Testis (tissue), 5 donors: ENCODE measurements around the gene LONP1. TPM values are rescaled to one million over a fixed set of nuclear protein-coding genes. Genes with fewer than 3 reads are reported as not detected.

Source experiments
- DNase-seq: peaks from one replicate; pipeline ENCODE4 v3.0.0-alpha.2; 2019
- H3K27ac ChIP-seq, 2 donors: fragments of 200-600 bp; sonication (generic); one replicate each; pipeline ENCODE4 v1.5.1; 2019
- H3K27me3 ChIP-seq: fragments of 200-600 bp; sonication (generic); one replicate; pipeline ENCODE4 v1.5.1; 2019
- H3K36me3 ChIP-seq: fragments of 200-600 bp; sonication (generic); one replicate; pipeline ENCODE4 v1.5.1; 2017; ENCODE audit warnings: low read depth; ENCODE audit errors: missing control alignments
- H3K4me1 ChIP-seq: fragments of 200-600 bp; sonication (generic); one replicate; pipeline ENCODE4 v1.5.1; 2019
- H3K4me3 ChIP-seq, 2 donors: fragments of 200-600 bp; sonication (generic); one replicate each; pipeline ENCODE4 v1.5.1; 2017 to 2019
- H3K9me3 ChIP-seq: fragments of 200-600 bp; sonication (generic); one replicate; pipeline ENCODE4 v1.5.1; 2017
- POLR2A ChIP-seq: fragments of 450-650 bp; IDR thresholded peaks from one replicate; pipeline ENCODE4 v1.6.1; 2017; ENCODE audit warnings: antibody characterized with exemption, mild to moderate bottlenecking, moderate library complexity
- WGBS, 2 donors: methylation state at CpG; one replicate each; pipeline ENCODE4 v1.1.5; 2018; 5-methylcytosine and 5-hydroxymethylcytosine counted together
- intact Hi-C: fragments of 100-400 bp; cut with DNase I; formaldehyde crosslinking; loops from one replicate; pipeline ENCODE4 v1.15.1; 2023; ENCODE audit warnings: low total_unique reads
- long read RNA-seq, 2 donors: transcript quantifications; one replicate each; lab custom pipeline, GENCODE V29; 2026
- polyA plus RNA-seq: library from polyadenylated mRNA; stranded (reverse); fragments of 350-450 nt; fragmentation: Illumina TruSeq; extraction: RNeasy Lipid Tissue Mini Kit (QIAGEN cat#74804); gene quantifications from one replicate; pipeline ENCODE4 v1.2.3, GENCODE V29; 2014; ENCODE audit warnings: low read depth, low replicate concordance; ENCODE audit not compliant: insufficient read depth
- total RNA-seq, 2 donors: library from RNA; depleted of rRNA; stranded (reverse); fragments of >200 nt; gene quantifications; one replicate each; pipeline ENCODE4 v1.2.3, GENCODE V29; 2016
- TF ChIP-seq, protein P1 (sequence below), 3 experiments: fragments of 450-650 bp in 2 of 3; fragments of 200-600 bp in 1 of 3; sonication (generic) in 1 of 3; IDR thresholded peaks; one replicate each; pipeline ENCODE4 v1.5.1; 2016 to 2019; ENCODE audit warnings: antibody characterized with exemption in 3 of 3, mild to moderate bottlenecking in 2 of 3, moderate library complexity in 1 of 3

LONP1 gene, protein sequence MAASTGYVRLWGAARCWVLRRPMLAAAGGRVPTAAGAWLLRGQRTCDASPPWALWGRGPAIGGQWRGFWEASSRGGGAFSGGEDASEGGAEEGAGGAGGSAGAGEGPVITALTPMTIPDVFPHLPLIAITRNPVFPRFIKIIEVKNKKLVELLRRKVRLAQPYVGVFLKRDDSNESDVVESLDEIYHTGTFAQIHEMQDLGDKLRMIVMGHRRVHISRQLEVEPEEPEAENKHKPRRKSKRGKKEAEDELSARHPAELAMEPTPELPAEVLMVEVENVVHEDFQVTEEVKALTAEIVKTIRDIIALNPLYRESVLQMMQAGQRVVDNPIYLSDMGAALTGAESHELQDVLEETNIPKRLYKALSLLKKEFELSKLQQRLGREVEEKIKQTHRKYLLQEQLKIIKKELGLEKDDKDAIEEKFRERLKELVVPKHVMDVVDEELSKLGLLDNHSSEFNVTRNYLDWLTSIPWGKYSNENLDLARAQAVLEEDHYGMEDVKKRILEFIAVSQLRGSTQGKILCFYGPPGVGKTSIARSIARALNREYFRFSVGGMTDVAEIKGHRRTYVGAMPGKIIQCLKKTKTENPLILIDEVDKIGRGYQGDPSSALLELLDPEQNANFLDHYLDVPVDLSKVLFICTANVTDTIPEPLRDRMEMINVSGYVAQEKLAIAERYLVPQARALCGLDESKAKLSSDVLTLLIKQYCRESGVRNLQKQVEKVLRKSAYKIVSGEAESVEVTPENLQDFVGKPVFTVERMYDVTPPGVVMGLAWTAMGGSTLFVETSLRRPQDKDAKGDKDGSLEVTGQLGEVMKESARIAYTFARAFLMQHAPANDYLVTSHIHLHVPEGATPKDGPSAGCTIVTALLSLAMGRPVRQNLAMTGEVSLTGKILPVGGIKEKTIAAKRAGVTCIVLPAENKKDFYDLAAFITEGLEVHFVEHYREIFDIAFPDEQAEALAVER
- total RNA-seq (100 to 1,000 TPM; 100 to 133 TPM), polyA plus RNA-seq (48.1 TPM)
- long read RNA-seq, donor 1, transcript LONP1-201 (18 exons, 3,236 nt), result major isoform, 20 of 43 reads
- long read RNA-seq, donor 1, partial matches to known transcripts, result 23 of 43 reads
- long read RNA-seq, donor 1, other reads (novel, unspliced or antisense), result 0 of 43 reads
- long read RNA-seq, donor 2, transcript LONP1-201 (18 exons, 3,236 nt), result major isoform, 13 of 24 reads
- long read RNA-seq, donor 2, partial matches to known transcripts, result 11 of 24 reads
- long read RNA-seq, donor 2, other reads (novel, unspliced or antisense), result 0 of 24 reads

DNA sequence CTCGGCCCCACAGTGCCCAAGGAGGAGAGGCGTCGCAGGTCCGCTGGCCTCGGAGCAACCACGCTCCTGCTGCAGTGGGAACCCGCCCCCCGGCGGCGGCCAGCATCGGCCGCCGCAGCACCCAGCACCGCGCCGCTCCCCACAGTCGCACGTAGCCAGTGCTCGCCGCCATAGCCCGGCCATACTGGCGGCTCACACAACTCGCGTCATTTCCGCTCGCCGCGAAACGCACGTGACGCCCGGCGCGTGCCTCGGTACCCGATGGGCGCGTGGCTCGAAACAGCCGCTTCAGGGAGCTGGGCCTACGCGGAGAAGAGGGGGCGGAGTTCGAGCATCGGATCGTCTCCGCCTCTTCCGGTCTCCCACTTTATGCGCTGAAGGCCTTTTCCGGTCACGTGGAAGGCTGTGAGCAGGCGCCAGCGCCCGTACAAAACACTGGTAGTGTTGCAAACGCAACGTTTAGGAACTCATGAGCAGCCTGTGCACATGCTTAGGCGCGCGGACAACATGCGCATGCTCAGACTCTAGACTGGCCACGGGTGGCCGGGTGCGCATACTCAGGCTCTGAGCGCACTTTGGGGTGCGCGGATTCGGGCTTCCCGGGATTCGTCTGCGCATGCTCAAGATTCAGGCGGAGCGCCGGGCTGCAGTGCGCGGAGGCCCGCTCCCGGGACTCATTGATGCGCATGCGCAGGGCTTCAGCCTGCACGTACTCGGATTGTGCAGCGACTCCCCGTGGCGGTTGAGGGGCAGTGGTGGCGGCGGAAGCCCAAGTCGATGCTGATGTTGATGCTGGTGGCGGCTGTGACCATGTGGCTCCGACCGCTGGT, at the start of gene LONP1, which contains the start of gene CATSPERD:
Gene LONP1 (minus strand): TSS at position 186 of the 830 bp plus-strand sequence. CDS start 14 bp downstream, at position 172.
Gene CATSPERD (plus strand): TSS at position 677 of the 830 bp plus-strand sequence. CDS start 101 bp downstream, at position 778.
- no peak for TF ChIP-seq POLR2A
- TF ChIP-seq, protein P1, sequence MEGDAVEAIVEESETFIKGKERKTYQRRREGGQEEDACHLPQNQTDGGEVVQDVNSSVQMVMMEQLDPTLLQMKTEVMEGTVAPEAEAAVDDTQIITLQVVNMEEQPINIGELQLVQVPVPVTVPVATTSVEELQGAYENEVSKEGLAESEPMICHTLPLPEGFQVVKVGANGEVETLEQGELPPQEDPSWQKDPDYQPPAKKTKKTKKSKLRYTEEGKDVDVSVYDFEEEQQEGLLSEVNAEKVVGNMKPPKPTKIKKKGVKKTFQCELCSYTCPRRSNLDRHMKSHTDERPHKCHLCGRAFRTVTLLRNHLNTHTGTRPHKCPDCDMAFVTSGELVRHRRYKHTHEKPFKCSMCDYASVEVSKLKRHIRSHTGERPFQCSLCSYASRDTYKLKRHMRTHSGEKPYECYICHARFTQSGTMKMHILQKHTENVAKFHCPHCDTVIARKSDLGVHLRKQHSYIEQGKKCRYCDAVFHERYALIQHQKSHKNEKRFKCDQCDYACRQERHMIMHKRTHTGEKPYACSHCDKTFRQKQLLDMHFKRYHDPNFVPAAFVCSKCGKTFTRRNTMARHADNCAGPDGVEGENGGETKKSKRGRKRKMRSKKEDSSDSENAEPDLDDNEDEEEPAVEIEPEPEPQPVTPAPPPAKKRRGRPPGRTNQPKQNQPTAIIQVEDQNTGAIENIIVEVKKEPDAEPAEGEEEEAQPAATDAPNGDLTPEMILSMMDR (IDR thresholded peaks at IDR 0.05), result peak; percentile 91 to 99 (median 95)
- peak; percentile 99 for DNase-seq
- peaks cover 18% of the 10 kb centered on the region for H3K4me1 ChIP-seq
- peak within 1 kb of the TSS; percentile 97 to 99 for H3K4me3 ChIP-seq
- H3K36me3 ChIP-seq, result no peaks in the 10 kb centered on the region
- intact Hi-C loops, result no loop called here
- no peaks in the 10 kb centered on the region for H3K9me3 ChIP-seq
- no peaks in the 10 kb centered on the region for H3K27me3 ChIP-seq
- peak within 1 kb of the TSS; percentile 93 to 94 for H3K27ac ChIP-seq
- 0 to 1% methylated on average over 29 to 46 of the region's 90 CpGs for WGBS, 2 donors

DNA sequence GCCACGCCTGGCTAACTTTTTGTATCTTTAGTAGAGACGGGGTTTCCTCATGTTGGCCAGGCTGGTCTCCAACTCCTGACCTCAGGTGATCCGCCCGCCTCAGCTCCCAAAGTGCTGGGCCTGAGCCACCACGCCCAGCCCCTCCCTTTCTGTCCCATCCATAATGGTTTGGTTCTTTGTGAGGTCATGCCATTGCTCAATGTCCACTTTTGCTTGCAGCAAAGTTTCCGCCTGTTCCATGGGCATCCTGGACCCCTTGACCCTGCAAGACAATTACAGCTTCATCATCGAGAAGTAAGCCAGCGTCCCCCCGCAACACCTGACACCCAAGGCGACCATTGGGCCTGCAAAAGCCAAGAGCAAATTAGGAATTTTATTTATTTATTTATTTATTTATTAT, 48.0 kb upstream of the LONP1 start:
- no peaks in the 10 kb centered on the region for H3K9me3 ChIP-seq
- H3K27ac ChIP-seq, result no peak overlapping the region
- no peak for DNase-seq
- H3K27me3 ChIP-seq, result no peaks in the 10 kb centered on the region
- intact Hi-C loops, result no loop called here
- 93 to 94% methylated on average over 10 of the region's 10 CpGs for WGBS, 2 donors
- H3K36me3 ChIP-seq, result no peaks in the 10 kb centered on the region
- no peak overlapping the region for H3K4me3 ChIP-seq
- no peaks in the 10 kb centered on the region for H3K4me1 ChIP-seq
- TF ChIP-seq, protein P1 (IDR thresholded peaks at IDR 0.05), result no peak
- no peak for TF ChIP-seq POLR2A

DNA sequence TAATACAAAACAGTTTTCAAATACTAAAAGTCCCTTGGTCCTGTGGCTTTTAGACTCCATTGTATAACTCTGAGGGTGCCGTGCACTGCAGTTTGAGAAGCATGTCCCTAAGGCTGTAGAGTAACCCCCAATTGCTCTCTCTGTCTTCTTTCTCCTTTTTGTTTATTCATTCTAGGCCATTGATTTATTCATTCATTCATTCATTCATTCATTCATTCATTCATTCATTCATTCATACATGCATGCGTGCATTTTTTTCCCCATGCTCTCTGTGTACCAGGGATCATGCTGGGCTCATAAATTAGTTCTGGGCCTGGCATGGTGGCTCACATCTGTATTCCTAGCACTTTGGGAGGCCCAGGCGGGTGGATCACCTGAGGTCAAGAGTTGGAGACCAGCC, 45.3 kb upstream of the LONP1 start:
- intact Hi-C loops, result no loop called here
- no peaks in the 10 kb centered on the region for H3K4me1 ChIP-seq
- WGBS, 2 donors, result 83 to 88% methylated on average over 3 of the region's 3 CpGs

More for the DNA sequence above, 45.3 kb upstream of the LONP1 start:
- H3K9me3 ChIP-seq, result no peaks in the 10 kb centered on the region
- H3K27ac ChIP-seq, result no peak overlapping the region
- no peaks in the 10 kb centered on the region for H3K36me3 ChIP-seq
- no peak overlapping the region for H3K4me3 ChIP-seq
- TF ChIP-seq, protein P1 (IDR thresholded peaks at IDR 0.05), result no peak
- TF ChIP-seq POLR2A, result no peak
- no peak for DNase-seq
- H3K27me3 ChIP-seq, result no peaks in the 10 kb centered on the region
